ENCODE data around the gene MSANTD1.

The MSANTD1 gene

GRCh38 chr4:3250438-3250955 is 1.5 kb downstream of the MSANTD1 start:
- H3K27ac ChIP-seq = no peak overlapping the region
- TF ChIP-seq ZFX (IDR thresholded peaks at IDR 0.05) = no peak
- TF ChIP-seq CTCF (conservative IDR thresholded peaks at IDR 0.05) = no peak

GRCh38 chr4:3250956-3251690 is 2.2 kb downstream of the MSANTD1 start:
- no peak for TF ChIP-seq CTCF (conservative IDR thresholded peaks at IDR 0.05)
- TF ChIP-seq ZFX (IDR thresholded peaks at IDR 0.05) = no peak
- no peak overlapping the region for H3K27ac ChIP-seq

GRCh38 chr4:3251691-3252479 is 2.9 kb downstream of the MSANTD1 start:
- no peak overlapping the region for H3K27ac ChIP-seq
- TF ChIP-seq ZFX (IDR thresholded peaks at IDR 0.05) = no peak
- no peak for TF ChIP-seq CTCF (conservative IDR thresholded peaks at IDR 0.05)

GRCh38 chr4:3252480-3252828 is 3.5 kb downstream of the MSANTD1 start:
- TF ChIP-seq CTCF (conservative IDR thresholded peaks at IDR 0.05) (no peak), ZFX (IDR thresholded peaks at IDR 0.05) (no peak)
- no peak overlapping the region for H3K27ac ChIP-seq

GRCh38 chr4:3252831-3253641 is 4.1 kb downstream of the MSANTD1 start:
- no peak for TF ChIP-seq ZFX (IDR thresholded peaks at IDR 0.05)
- TF ChIP-seq CTCF (conservative IDR thresholded peaks at IDR 0.05) = no peak
- no peak overlapping the region for H3K27ac ChIP-seq

GRCh38 chr4:3253808-3254207 is 4.8 kb downstream of the MSANTD1 start:
- H3K27ac ChIP-seq = no peak overlapping the region
- TF ChIP-seq CTCF (conservative IDR thresholded peaks at IDR 0.05) (no peak), ZFX (IDR thresholded peaks at IDR 0.05) (no peak)

Measured in C4-2B (cell line).